Activated CD4-positive, alpha-beta memory T cell treated with anti-CD3 and anti-CD28 coated beads for 36 hours (primary cell): ENCODE measurements around the gene SNX30. TPM values are rescaled to one million over a fixed set of nuclear protein-coding genes. Genes with fewer than 3 reads are reported as not detected.

Experiments used
- CTCF ChIA-PET: fragments of 350-600 bp; sonication (Branson Sonifier 250); formaldehyde crosslinking; loops from one replicate; lab custom pipeline; 2021; ENCODE audit warnings: antibody characterized with exemption, inconsistent platforms; lab: Charles Lee
- POLR2A ChIA-PET: fragments of 350-600 bp; sonication (Branson Sonifier 250); formaldehyde crosslinking; loops from one replicate; lab custom pipeline; 2021; ENCODE audit warnings: antibody characterized with exemption; lab: Charles Lee
- DNase-seq: peaks from one replicate; pipeline ENCODE4 v3.0.0-alpha.2; 2020
- H3K27ac Mint-ChIP-seq: one replicate; pipeline ENCODE4 v1.8.0; 2021; ENCODE audit warnings: mixed read lengths
- H3K27me3 Mint-ChIP-seq: one replicate; pipeline ENCODE4 v1.8.0; 2021; ENCODE audit warnings: mixed read lengths
- H3K36me3 Mint-ChIP-seq: one replicate; pipeline ENCODE4 v1.8.0; 2021; ENCODE audit warnings: mixed read lengths
- H3K4me1 Mint-ChIP-seq: one replicate; pipeline ENCODE4 v1.8.0; 2021; ENCODE audit warnings: low read depth, mixed read lengths
- H3K4me3 Mint-ChIP-seq: one replicate; pipeline ENCODE4 v1.8.0; 2021; ENCODE audit warnings: mild to moderate bottlenecking, mixed read lengths
- H3K9me3 Mint-ChIP-seq: one replicate; pipeline ENCODE4 v1.8.0; 2021; ENCODE audit warnings: mixed read lengths
- intact Hi-C: fragments of 100-400 bp; cut with micrococcal nuclease; formaldehyde crosslinking; loops from one replicate; pipeline ENCODE4 v1.15.1; 2023
- total RNA-seq, 2 experiments: library from RNA; stranded (reverse); gene quantifications; one replicate each; pipeline ENCODE4 v1.2.3, GENCODE V29; 2021

Gene SNX30
- total RNA-seq, 2 experiments from 2014 or later, result 4.4 to 4.8 TPM

GRCh38 chr9:112764344-112764743, 13.8 kb downstream of the SNX30 start:
- Mint-ChIP-seq H3K4me1 (peaks cover 29% of the 10 kb centered on the region), H3K9me3 (peaks cover 7% of the 10 kb centered on the region), H3K36me3 (peaks cover 16% of the 10 kb centered on the region), H3K4me3 (no peak overlapping the region), H3K27ac (no peak overlapping the region), H3K27me3 (no peaks in the 10 kb centered on the region)
- intact Hi-C loops, result no loop called here
- POLR2A ChIA-PET, result no interaction called here
- no peak for DNase-seq
- CTCF ChIA-PET, result interaction anchor here (1.3 kb wide), 1 partner anchor 29 kb away, joined by 7 read pairs; no protein-coding TSS in a partner anchor

DNA sequence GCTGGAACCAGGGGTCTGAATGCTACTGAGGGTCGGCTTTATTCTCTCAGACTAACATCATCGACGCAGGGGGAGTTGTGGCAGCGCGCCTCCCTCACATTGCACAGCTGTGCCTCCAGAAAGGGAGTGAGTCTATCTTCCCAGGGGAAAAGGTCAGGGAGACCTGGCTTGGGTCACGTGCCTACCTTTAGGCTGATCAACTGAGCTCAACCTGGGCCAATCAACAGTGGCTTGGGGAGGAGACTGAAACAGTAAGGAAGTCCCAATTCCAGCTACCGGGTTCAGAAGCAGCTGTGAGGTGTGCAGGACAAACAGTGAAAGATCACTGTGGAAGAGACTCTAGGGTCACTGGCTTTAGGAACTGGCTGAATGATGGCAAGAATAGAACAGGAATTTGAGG, 14.3 kb downstream of the SNX30 start:
- ChIA-PET CTCF (interaction anchor here (1.3 kb wide), 1 partner anchor 28 kb away, joined by 7 read pairs; no protein-coding TSS in a partner anchor), POLR2A (no interaction called here)
- Mint-ChIP-seq H3K4me3 (no peak overlapping the region), H3K27me3 (no peaks in the 10 kb centered on the region), H3K4me1 (peaks cover 31% of the 10 kb centered on the region), H3K27ac (no peak overlapping the region), H3K9me3 (peaks cover 7% of the 10 kb centered on the region), H3K36me3 (peaks cover 16% of the 10 kb centered on the region)
- intact Hi-C loops, result no loop called here
- DNase-seq, result no peak

DNA sequence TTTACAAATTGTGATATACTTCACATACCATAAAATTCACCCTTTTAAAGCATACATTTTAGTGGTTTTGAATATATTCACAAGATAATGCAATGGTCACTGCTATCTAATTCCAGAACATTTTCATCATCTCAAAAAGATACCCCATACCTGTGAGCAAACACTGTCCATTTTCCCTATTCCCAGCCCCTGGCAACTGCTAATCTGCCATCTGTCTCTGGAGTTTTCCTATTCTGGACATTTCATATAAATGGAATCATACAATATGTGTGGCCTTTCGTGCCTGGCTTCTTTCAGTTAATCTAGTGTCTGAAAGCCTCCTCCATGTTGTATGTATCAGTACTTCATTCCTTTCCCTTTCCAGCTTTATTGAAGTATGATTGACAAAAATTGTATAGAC, 14.7 kb downstream of the SNX30 start:
- POLR2A ChIA-PET, result no interaction called here
- DNase-seq, result no peak
- Mint-ChIP-seq H3K9me3 (peaks cover 7% of the 10 kb centered on the region), H3K27ac (no peak overlapping the region), H3K36me3 (peaks cover 16% of the 10 kb centered on the region), H3K4me3 (no peak overlapping the region), H3K27me3 (no peaks in the 10 kb centered on the region), H3K4me1 (peaks cover 29% of the 10 kb centered on the region)
- CTCF ChIA-PET, result interaction anchor here (1.3 kb wide), 1 partner anchor 28 kb away, joined by 7 read pairs; no protein-coding TSS in a partner anchor
- intact Hi-C loops, result no loop called here

DNA sequence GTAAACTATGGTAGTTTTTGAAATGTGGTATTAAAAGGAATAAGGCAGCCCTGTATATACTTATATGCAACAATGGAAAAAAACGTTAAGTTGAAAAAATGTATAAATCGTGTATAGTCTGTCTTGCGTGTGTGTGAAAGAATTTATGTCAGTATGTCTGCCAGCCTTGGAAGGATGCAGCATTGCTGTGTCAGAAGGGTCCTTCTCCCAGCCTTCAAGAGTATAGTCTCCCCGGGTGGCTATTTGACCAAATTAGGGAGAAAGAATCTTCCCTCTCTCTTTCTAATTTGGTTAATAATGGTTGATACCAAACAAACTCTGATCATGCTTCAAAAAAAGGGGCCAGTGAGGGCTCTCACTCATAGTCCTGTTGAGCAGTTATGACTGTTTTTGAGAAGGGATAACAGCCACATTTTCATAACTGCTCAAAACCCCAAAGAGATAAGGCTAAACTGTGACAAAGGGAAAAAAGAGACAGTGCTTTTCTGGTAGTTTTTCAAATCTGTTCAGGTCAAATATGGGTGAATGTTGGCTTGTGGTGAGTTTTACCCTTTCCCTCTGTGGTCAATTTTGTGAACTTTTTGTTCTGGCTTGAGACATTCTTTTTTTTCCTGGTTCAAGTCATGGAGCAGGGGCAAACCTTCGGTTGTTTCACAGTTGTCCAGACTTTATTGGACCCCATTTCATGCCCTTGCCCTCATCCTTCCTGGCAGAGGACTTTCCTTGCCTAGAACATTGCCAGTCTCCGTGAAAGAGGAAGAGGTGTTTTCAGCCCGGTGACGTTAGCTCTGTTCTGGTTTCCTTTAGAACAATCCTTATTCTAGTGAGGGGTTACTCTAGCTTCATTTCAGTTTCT, 21.0 kb downstream of the SNX30 start:
- H3K9me3 Mint-ChIP-seq, result peaks cover under 1% of the 10 kb centered on the region
- ChIA-PET POLR2A (interaction anchor here (0.6 to 0.7 kb wide), 2 partner anchors 9 to 41 kb away, joined by 3 to 6 read pairs; no protein-coding TSS in a partner anchor), CTCF (interaction anchor here (0.6 to 1.4 kb wide), 2 partner anchors 11 to 139 kb away, joined by 3 to 4 read pairs; no protein-coding TSS in a partner anchor)
- H3K4me1 Mint-ChIP-seq, result peaks cover 39% of the 10 kb centered on the region
- H3K4me3 Mint-ChIP-seq, result no peak overlapping the region
- peak overlapping the region; percentile 38 for H3K27ac Mint-ChIP-seq
- intact Hi-C loops, result loop anchor here (1.0 kb wide), 1 partner anchor 17 kb away; no protein-coding TSS in a partner anchor
- H3K27me3 Mint-ChIP-seq, result no peaks in the 10 kb centered on the region
- H3K36me3 Mint-ChIP-seq, result peaks cover 10% of the 10 kb centered on the region
- no peak for DNase-seq

- Mint-ChIP-seq H3K4me1 (peaks cover 39% of the 10 kb centered on the region), H3K4me3 (no peak overlapping the region), H3K36me3 (peaks cover 9% of the 10 kb centered on the region), H3K27ac (peak overlapping the region; percentile 38), H3K27me3 (no peaks in the 10 kb centered on the region), H3K9me3 (no peaks in the 10 kb centered on the region)
- DNase-seq, result no peak
- ChIA-PET CTCF (interaction anchor here (0.6 to 2.6 kb wide), 3 partner anchors 10 to 139 kb away, joined by 3 to 13 read pairs (median 4); no protein-coding TSS in a partner anchor), POLR2A (interaction anchor here (0.6 to 0.7 kb wide), 2 partner anchors 9 to 42 kb away, joined by 3 to 6 read pairs; no protein-coding TSS in a partner anchor)
- intact Hi-C loops, result no loop called here
These were observed 21.6 kb downstream of the SNX30 start for GRCh38 chr9:112772215-112772509.

DNA sequence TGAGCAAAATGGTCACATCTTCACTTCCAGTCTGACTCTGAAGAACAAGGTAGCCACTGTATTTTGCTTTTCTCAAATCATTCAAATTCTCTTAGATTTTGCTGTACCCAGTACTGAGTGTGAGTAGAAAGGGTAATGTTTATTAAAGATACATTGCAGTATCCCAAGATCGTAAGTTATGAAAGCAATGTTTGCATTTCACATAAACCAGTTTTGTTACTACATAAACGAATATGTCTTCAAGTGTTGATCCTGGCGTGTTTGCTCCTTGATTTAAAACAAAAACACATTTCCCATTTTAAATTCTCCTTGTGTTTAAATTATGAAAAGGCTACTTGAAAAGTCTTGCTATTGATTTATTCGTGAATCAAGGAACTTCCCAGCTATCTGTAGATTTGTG, 22.0 kb downstream of the SNX30 start:
- Mint-ChIP-seq H3K36me3 (peaks cover 9% of the 10 kb centered on the region), H3K27me3 (no peaks in the 10 kb centered on the region), H3K27ac (no peak overlapping the region), H3K4me1 (peaks cover 39% of the 10 kb centered on the region), H3K4me3 (no peak overlapping the region), H3K9me3 (no peaks in the 10 kb centered on the region)
- no peak for DNase-seq
- ChIA-PET CTCF (interaction anchor here (0.7 to 2.6 kb wide), 3 partner anchors 10 to 384 kb away, joined by 3 to 13 read pairs (median 4); no protein-coding TSS in a partner anchor), POLR2A (no interaction called here)
- intact Hi-C loops, result no loop called here

GRCh38 chr9:112774006-112774996, 23.7 kb downstream of the SNX30 start:
- no peaks in the 10 kb centered on the region for H3K9me3 Mint-ChIP-seq
- H3K4me3 Mint-ChIP-seq, result no peak overlapping the region
- no peak for DNase-seq
- intact Hi-C loops, result no loop called here
- no peak overlapping the region for H3K27ac Mint-ChIP-seq
- no peaks in the 10 kb centered on the region for H3K36me3 Mint-ChIP-seq
- ChIA-PET POLR2A (no interaction called here), CTCF (interaction anchor here (0.6 to 2.6 kb wide), 3 partner anchors 11 to 23 kb away, joined by 3 to 13 read pairs (median 3); no protein-coding TSS in a partner anchor)
- peaks cover 39% of the 10 kb centered on the region for H3K4me1 Mint-ChIP-seq
- H3K27me3 Mint-ChIP-seq, result no peaks in the 10 kb centered on the region

- intact Hi-C loops, result no loop called here
- Mint-ChIP-seq H3K9me3 (no peaks in the 10 kb centered on the region), H3K36me3 (no peaks in the 10 kb centered on the region), H3K27ac (no peak overlapping the region), H3K4me3 (no peak overlapping the region), H3K4me1 (peaks cover 22% of the 10 kb centered on the region), H3K27me3 (no peaks in the 10 kb centered on the region)
- CTCF ChIA-PET, result no interaction called here
- POLR2A ChIA-PET, result no interaction called here
- DNase-seq, result peak; percentile 39
These were observed 27.4 kb downstream of the SNX30 start for GRCh38 chr9:112777914-112778313.

DNA sequence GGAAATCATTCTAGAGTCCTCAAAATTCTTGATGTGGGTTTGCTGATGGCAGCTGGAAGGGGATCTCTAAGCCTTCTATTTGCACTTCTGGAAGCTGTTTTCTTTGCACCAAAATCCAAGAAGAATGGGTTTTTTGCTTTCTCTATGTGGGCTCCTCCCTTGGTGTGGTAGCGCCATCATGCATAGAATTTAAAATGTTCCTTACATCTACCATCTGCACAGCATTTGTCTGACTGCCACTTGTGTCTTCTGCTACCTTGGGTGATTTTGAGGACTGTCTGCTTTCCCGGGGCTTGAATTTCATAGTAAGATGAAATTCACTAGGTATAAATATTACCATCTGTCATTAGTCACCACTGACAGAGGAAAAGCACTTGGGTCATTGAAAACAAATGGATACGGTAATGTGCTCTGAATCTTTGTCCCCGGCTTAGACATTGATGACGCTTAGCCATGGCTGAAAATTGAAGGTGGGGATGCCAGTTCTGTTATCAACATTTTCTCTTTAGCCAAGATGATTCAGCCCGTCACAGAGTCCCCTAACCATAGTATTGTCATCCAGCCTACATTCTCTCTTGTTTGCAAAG, 30.0 kb downstream of the SNX30 start:
- Mint-ChIP-seq H3K36me3 (no peaks in the 10 kb centered on the region), H3K4me1 (peaks cover 12% of the 10 kb centered on the region), H3K9me3 (no peaks in the 10 kb centered on the region), H3K27me3 (no peaks in the 10 kb centered on the region), H3K4me3 (no peak overlapping the region), H3K27ac (no peak overlapping the region)
- no peak for DNase-seq
- POLR2A ChIA-PET, result no interaction called here
- intact Hi-C loops, result no loop called here
- CTCF ChIA-PET, result no interaction called here

DNA sequence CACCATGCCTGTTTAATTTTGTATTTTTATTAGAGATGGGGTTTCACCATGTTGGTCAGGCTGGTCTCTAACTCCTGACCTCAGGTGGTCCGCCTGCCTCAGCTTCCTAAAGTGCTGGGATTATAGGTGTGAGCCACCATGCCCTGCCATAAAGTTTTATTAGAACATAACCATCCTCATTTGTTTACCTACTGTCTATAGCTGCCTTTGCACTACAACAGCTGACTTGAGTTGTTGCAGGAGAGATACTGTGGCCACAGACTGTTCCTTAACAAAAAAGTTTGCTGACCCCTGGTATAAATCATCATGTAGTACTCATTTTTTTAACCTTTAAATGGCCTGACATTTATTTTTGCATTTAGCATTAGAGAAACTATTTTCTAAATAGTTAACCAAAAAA, 31.7 kb downstream of the SNX30 start:
- no peaks in the 10 kb centered on the region for H3K9me3 Mint-ChIP-seq
- POLR2A ChIA-PET, result no interaction called here
- no peak overlapping the region for H3K27ac Mint-ChIP-seq
- peaks cover 23% of the 10 kb centered on the region for H3K4me1 Mint-ChIP-seq
- no peak overlapping the region for H3K4me3 Mint-ChIP-seq
- H3K27me3 Mint-ChIP-seq, result no peaks in the 10 kb centered on the region
- no peak for DNase-seq
- CTCF ChIA-PET, result interaction anchor here (0.8 to 3.4 kb wide), 2 partner anchors 10 kb away, joined by 3 to 18 read pairs; no protein-coding TSS in a partner anchor
- no peaks in the 10 kb centered on the region for H3K36me3 Mint-ChIP-seq
- intact Hi-C loops, result no loop called here

- intact Hi-C loops, result no loop called here
- CTCF ChIA-PET, result interaction anchor here (3.4 kb wide), 1 partner anchor 9 kb away, joined by 18 read pairs; no protein-coding TSS in a partner anchor
- H3K4me1 Mint-ChIP-seq, result peaks cover 20% of the 10 kb centered on the region
These were observed 33.0 kb downstream of the SNX30 start for GRCh38 chr9:112783551-112783954.

More at GRCh38 chr9:112783551-112783954, 33.0 kb downstream of the SNX30 start:
- POLR2A ChIA-PET, result no interaction called here
- no peaks in the 10 kb centered on the region for H3K9me3 Mint-ChIP-seq
- no peaks in the 10 kb centered on the region for H3K27me3 Mint-ChIP-seq
- DNase-seq, result no peak
- H3K27ac Mint-ChIP-seq, result no peak overlapping the region
- no peaks in the 10 kb centered on the region for H3K36me3 Mint-ChIP-seq
- H3K4me3 Mint-ChIP-seq, result no peak overlapping the region
